HG03108 (cell line): Measurements from ENCODE around the gene MYORG.

Experiments
- ATAC-seq: cut with Tn5 transposase; IDR thresholded peaks from one replicate; pipeline ENCODE4 v1.9.1; 2021; ENCODE audit warnings: moderate library complexity; ENCODE audit not compliant: unreplicated experiment

Gene MYORG

GRCh38 chr9:34385561-34386230, 9.0 kb upstream of the MYORG start:
- ATAC-seq, result no peak

GRCh38 chr9:34384368-34385165, 7.9 kb upstream of the MYORG start:
- no peak for ATAC-seq

- ATAC-seq, result no peak
These were observed 7.2 kb upstream of the MYORG start for GRCh38 chr9:34383904-34384303.

GRCh38 chr9:34382879-34383278, 6.2 kb upstream of the MYORG start:
- no peak for ATAC-seq

- no peak for ATAC-seq
These were observed 5.4 kb upstream of the MYORG start for GRCh38 chr9:34382054-34382453.

GRCh38 chr9:34381323-34381722, 4.6 kb upstream of the MYORG start:
- no peak for ATAC-seq

GRCh38 chr9:34380511-34381315, 4.0 kb upstream of the MYORG start:
- ATAC-seq, result peak; percentile 32

GRCh38 chr9:34380034-34380510, 3.4 kb upstream of the MYORG start:
- no peak for ATAC-seq

GRCh38 chr9:34379334-34380033, 2.8 kb upstream of the MYORG start:
- no peak for ATAC-seq

- no peak for ATAC-seq
These were observed 1.8 kb upstream of the MYORG start for GRCh38 chr9:34378376-34379060.

GRCh38 chr9:34377404-34377746, 677 bp upstream of the MYORG start:
- ATAC-seq, result no peak

GRCh38 chr9:34375901-34376595, 650 bp downstream of the MYORG start:
- ATAC-seq, result no peak

GRCh38 chr9:34374905-34375552, 1.7 kb downstream of the MYORG start:
- no peak for ATAC-seq

- ATAC-seq, result no peak
These were observed 2.4 kb downstream of the MYORG start for GRCh38 chr9:34374339-34374738.

- no peak for ATAC-seq
These were observed 2.9 kb downstream of the MYORG start for GRCh38 chr9:34373749-34374148.

- no peak for ATAC-seq
These were observed 4.2 kb downstream of the MYORG start for GRCh38 chr9:34372467-34373011.

GRCh38 chr9:34371886-34372466, 4.7 kb downstream of the MYORG start:
- no peak for ATAC-seq

GRCh38 chr9:34370970-34371880, 5.5 kb downstream of the MYORG start:
- ATAC-seq, result no peak
